Stimulated activated CD4-positive, alpha-beta T cell treated with anti-CD3 and anti-CD28 coated beads, TNF-alpha, amount 100 ng/mL, for 48 hours (primary cell): ENCODE data around the gene GLS.
"Not testable (repeated sequence)": the region's sequence is repeated elsewhere in the genome, so short reads cannot be mapped to it uniquely, and the experiment has no call there.

ENCODE experiments used
- DNase-seq, 3 donors: peaks; one replicate each; pipeline ENCODE4 v3.0.0-alpha.2; 2020; ENCODE audit warnings: low read depth in 3 of 3

Gene GLS

DNA sequence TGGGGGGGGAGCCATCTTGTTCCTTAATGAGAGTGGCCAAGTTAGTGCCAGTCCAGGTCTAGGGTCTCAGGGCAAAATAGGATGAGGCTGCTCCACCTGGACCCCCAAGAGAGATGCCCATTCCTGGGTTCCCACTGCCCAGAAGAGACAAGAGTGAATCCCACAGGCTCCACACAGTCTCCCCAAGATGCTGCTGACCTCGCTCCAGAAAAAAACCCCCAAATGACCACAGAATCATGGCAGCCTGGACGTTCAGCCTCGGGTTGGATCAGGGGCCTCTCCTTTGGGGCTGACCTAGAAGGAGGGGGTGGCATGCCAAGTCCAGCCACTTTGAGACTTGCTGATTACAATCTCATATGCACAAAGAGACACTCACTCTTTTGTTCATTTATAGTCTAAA is 108.3 kb downstream of the GLS start:
- no peak for DNase-seq

DNA sequence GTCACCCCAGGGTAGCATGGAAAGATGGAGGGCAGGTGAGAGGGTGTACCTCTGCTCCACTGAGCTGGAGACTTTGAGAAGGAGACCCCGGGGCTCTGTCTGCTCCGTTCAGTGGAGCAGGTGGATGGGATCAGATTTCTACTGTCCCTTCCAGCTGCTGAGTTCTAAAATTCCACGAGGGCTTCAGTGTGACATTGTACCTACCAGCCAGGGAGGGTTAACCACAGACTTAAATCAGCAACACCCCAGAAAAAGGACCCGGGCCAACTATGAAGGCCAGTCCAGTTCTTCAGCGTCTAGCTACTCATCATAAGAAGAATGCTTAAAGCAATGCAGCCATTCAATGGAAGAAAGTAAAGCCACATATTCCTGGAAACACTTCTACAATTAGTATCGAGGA is 109.5 kb downstream of the GLS start:
- no peak for DNase-seq

DNA sequence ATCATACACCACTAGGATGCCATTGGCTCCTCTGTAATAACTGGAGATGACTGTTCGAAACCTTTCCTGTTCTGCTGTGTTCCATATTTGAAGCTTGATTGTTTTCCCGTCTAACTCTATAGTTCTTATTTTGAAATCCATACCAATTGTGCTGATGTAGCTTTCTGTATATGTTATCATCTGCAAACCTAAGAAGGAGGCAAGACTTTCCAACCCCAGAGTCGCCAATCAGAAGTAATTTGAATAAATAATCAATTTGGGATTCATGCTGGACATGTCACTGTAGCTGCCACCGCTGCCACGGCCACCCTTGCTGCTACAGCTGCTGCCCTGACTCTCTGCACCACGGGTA is 112.6 kb downstream of the GLS start:
- no peak for DNase-seq

DNA sequence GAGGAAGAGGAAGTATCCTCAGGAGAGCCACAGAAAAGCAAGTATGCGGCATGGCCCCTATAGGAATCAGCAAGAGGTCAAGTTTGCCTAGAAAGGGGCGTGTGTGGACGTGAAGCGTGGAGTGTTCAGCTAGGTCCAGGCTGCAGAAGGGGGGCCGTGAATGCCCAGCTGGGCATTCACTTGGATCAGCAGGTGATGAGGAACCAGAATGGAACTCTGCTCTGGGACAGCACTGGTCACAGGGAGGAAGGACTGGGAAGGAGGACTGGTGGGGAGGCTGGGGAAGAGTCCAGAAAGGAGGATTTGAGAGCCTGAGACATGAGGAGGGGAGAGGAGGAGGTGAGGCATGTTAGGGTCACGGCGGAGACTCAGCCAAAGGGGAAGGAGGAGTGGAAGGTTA is 113.5 kb downstream of the GLS start:
- no peak for DNase-seq

DNA sequence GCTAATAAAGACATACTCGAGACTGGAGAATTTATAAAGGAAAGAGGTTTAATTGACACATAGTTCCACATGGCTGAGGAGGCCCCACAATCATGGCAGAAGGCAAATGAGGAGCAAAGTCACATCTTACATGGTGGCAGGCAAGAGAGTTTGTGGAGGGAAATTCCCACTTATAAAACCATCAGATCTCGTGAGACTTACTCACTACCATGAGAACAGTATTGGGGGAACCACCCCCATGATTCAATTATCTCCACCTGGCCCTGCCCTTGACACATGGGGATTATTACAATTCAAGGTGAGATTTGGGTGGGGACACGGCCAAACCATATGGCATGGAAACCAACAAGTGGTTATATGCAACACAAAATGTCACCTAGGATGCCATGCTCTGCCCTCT is 114.7 kb downstream of the GLS start:
- not testable (repeated sequence) for DNase-seq

DNA sequence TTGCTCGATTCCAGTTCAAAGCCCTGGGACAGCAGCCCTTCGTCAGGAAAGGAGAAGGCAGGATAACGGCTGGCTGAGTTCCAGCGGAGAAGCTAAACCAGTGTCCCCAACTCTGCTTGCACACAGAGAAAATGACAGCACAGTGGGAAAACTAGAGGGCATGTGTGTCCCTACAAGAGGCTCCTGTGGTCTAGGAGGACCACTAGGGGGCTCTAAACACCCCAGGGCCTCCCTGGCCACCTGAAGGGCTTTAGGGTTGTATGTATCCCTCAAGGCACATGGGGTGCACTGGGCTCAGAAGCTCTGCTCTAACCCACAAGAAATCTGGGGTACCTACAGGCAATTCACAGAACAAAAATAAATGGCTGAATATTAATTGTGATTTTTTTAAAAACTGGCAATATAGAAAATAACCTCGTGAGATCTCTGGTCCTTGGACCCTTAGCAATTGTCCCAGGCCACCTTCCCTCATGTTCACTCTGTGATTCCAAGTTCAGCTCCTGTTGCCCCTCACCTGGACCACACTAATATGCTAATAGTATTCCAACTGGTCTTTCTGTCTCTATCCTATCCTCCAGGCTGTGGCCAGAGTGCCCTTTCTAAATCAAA is 115.8 kb downstream of the GLS start:
- no peak for DNase-seq

DNA sequence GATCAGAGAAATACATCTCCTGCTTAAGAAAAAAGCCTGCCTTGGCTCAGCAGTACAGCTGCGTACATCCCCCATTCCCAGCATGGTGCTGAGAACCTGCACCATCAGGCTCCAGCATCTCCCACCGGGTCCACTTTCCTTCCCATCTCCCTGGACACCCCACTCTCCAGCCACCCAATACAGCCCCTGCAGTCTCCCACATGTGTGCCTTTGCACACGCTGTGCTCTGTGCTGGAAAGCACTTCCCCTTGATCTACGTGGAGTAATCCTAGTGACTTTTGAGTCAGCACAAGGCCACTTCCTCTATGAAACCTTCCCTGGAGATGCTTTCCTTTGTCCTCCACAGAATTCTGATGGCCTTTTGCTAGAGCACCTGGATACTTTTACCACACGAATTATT is 116.3 kb downstream of the GLS start:
- no peak for DNase-seq

DNA sequence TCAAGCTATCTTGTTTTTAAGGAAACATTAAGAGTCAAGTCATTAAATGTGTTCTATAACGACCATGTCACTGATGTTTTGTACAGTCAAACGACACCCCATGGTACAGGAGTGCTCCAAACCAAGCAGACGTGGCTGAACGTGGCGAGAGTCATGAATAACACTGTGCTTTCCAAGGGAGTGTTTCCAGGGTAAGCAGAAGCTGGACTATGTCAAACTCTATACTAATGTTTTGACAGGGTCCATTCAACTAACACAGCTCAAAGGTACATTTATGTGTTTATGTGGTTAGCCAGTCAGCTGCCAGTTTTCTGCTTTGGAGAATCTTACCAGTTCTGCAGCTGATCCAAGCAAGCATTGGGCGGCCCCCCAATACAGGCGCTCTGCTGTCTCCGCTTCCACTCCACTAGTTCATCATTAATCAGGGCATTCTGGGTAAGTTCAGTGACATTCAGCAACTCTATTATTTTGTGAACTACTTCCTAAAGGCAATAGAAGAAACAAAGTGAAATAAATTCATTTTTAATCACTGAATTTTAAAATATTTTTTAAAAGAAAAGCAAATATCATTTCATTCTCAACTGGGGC is 117.0 kb downstream of the GLS start:
- no peak for DNase-seq

DNA sequence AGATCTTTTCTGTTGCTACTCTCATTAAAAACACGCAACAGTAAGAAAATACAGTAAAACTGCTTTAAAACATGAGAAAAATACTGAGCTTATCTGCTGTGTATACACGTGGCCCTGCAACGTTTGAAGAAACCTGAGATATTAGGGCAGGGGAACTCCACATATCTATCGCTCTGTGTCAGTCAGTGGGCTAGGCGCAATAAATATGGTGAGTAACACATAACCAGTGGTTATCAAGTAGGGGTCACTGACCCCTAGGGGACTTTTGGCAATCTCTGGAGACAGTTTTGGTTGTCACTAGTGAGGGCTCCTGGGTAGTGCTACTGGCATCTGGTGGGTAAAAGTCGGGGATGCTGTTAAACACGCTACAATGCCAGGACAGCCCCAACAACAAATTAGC is 118.4 kb downstream of the GLS start:
- no peak for DNase-seq

DNA sequence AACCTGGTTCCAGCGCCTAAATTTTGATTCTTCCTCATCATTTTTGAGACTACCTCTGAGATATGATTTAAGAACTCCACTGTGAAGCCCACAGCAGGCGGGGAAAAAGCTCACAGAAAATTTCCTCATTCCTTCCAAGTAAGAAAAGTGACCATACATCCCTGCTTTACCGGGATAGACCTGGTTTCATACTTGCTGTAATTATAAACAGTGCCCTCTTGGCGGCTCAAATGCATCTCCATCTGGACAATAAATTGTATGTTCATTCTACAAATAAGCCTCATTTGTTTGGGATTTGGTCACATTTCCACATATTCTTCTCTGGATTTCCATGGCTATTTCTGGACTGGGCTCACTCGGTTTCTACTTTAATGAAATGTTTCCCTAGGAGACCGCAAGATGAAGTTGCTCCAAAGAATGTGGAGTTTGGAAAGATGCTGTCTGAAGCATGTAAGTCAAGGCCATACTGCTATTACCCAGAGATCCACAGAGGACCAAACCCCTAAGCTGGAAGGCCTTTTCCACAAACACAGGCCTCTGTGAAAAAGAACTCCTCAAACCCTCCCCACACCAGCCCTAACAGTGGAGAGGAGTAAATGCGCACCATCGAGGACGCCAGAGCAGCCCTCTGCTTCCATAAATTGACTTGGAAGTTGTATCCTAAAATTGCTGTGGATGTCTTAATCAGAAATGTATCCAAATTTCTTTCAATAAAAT is 119.5 kb downstream of the GLS start:
- DNase-seq = no peak

DNA sequence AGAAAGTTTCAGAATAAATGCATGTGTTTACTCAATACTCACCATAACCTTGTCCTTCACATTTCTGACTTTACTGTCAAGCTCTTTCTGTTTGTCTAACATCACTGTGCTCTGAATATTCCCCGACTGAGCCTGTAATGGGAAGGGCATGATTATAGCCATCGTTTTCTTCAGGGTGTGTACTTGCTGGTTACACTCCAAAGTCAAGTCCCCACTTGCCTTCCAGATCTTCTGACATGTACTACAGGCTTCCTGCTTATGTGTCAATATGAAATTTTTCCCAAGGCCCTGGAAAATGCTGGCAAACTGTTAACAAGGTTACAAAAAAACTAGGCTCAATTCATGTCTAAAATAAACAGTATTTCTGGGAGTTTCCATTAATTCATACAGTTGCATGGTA is 120.4 kb downstream of the GLS start:
- DNase-seq = no peak

DNA sequence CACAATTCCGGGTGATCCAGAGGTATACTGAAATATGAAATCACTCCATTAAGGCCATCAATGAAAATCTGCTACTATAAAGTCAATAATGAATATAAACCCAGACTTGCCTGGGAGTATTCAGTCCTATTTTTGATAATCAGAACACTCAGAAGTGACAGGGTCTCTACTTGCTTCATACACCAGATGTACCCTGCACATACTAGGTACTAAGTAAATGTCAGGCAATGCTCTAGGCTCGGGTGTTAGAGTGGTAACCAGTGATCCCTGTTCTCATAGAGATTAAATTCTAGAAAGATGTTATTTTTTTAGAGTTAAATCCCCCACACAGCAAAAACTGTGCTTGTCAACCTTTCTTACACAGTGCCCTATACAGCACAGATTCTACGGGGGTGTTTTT is 121.0 kb downstream of the GLS start:
- DNase-seq = no peak

DNA sequence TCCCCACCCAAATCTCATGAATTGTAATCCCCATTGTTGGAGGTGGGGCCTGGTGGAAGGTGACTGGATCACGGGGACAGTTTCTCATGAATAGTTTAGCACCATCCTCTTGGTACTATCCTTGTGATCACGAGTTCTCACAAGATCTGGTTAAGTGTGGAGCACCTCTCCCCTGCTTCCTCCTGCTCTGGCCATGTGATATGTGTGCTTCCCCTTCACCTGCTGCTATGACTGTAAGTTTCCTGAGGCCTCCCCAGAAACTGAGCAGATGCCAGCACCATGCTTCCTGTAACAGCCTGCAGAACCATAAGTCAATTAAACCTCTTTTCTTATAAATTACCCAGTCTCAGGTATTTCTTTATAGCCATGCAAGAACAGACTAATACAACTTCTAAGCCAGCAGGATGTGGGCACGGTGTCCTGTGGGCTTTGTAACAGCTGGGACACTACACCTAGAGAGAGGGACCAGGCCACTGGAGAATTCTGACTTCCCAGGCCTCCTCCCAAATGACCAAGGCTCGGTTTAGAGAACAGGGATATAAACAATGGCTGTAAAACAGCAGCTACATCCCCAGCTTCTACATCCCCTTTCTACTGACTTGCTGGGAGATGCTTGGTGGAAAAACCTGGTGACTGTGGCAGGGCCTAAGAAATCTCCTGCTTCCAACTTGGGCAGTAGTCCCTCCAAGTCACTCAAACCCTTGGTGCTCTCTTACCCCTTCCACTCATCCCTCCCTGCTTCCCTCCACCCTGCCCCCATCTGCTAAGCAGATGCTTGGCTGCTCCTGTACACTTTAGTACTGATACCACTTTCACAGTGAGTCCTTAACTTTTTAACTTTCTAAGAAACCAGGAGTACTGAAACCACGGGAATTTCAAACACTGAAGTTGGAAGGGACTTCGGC is 123.0 kb downstream of the GLS start:
- no peak for DNase-seq

DNA sequence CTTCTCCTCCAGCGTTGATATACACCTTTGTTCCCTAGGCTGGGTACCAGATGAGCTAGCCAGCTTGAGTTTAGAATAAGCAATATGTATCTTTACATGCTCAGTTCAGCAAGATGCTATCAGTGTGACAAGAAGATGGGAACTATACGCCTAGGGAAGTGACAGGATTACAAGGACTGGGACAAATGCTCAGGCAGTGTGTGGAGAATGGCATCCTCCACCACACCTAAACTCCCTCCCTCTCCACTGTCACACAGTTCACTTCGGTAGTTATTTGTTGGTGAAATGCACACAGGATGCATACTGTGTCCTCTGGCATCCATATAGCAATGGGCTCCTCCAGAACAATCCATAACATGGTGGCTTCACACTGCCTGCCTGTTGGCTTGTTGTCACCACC is 125.7 kb downstream of the GLS start:
- no peak for DNase-seq

DNA sequence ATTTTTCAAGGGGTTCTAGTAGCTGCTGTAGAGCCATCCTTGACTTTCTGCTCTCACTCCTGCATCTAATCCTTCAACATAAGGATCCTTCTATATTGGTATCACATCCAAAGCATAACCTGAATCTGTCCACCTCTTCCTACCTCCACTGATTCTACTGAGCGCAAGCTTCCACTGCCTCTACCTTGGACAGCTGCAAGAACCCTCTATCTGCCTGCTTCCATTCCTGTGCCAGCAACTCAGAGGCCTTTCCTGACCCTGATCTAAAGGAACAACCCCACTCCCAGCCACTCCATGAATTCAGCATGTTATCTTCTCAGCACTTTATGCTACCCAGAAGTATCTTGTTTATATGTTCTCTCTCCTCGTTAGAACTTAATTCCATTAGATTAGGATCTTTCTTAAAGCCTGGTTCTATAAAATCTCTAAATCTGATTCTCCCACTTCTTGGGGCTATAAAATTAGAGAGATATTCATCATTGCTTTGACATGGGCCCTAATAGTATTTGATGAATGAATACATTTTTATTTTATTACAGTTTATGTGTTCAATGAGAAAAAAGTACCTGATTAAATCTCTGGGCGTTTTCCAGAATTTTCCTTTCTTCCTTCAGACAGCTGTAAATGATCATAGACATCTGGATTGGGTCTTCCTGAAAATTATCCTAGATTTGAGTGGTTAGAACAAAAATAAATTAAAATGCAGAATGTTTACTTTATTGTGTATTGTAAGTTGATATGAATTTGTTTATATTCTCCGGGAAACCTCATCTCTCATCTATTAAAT is 126.6 kb downstream of the GLS start:
- DNase-seq = no peak

DNA sequence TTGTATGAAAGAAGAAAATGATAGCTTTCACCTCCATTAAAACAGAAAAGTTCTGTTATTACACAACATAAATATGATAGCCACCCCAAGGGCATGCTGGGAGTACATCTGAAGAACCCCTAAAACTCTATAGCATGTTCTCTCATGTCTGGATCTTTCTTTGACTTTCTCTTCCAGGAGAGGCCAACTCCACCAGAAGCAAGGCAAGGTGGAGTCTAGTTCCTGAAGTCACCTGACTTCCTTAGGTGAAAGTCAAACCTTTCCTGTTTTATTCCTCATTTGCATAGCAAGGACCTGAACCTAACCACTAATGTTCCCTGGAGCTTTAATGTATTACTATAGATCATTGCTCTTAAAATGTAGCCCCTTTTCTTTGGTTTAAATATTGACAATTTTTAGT is 127.7 kb downstream of the GLS start:
- DNase-seq = no peak

DNA sequence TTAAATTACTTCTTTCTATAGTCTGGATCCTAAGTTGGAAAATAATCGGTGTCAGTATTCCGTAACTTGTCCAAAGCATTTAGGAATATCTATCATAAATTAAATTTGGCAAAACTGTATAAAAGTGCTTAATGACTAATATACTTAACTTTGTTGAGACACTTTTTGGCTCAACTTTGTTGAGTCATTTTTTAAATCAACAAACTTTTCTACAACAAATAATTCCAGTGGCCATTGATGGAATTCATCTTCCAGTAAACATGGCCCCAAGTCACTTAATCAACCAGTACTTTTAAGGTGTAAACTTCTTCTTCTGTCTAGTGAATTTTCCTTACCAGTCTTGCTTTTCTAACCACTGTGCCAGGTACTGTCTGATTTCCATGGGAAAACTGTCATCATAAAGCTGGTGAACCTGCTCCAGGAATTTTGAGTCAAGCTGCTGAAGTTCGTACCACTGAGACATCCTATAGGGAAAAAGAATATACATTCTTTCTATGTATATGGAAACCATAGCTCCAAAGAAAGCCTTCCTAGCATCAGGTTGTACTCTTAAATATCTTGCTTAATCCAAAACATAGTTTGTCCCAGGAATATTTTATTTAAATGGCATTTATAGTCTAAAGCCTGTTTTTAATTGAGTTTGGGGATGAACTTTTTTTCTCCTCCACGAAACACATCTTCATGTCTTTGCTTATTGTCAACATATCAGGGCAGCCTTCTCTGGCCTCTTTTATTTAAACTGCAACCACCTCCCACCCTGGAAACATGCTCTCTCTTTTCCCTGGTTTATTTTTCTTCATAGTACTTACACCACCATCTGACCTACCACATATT is 129.1 kb downstream of the GLS start:
- DNase-seq = no peak

DNA sequence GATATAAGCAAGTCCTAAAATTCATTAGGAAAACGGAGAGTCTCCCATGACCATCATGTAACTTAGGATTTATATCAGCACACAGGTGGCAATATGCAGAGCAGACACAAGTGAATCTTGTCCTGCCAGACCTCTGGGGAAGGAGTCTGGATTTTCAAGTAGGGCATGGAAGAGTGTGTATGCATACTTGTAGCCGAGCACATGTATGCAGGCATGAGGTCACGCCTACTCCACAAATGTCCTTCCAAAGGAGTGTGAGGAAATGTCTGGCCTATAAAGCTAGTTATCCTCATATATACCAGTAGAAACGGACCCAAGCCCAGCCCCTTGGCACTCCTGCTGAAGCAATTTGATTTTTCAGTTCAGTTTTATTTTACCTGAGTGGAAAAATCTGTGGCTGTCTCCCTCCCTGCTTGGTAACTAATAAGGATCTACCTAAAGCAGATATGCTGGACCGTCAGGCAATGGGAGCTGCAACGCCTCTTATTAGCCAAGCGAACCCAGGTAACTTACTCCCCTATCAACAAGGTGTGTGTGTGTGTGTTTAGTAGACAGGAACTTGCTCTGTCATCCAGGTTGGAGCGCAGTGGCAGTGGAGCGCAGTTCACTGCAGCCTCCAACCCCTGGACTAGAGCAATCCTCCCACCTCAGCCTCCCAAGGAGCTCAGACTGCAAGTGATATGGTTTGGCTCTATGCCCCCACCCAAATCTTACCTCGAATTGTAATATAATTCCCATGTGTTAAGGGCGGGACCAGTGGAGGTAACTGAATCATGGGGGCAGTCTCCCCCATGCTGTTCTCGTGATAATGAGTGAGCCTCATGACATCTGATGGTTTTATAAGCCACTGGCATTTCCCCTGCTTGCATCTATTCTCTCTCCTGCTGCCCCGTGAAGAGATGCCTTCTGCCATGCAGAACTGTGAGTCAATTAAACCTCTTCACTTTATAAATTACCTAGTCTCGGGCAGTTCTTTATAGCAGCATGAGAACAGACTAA is 130.6 kb downstream of the GLS start:
- no peak for DNase-seq

DNA sequence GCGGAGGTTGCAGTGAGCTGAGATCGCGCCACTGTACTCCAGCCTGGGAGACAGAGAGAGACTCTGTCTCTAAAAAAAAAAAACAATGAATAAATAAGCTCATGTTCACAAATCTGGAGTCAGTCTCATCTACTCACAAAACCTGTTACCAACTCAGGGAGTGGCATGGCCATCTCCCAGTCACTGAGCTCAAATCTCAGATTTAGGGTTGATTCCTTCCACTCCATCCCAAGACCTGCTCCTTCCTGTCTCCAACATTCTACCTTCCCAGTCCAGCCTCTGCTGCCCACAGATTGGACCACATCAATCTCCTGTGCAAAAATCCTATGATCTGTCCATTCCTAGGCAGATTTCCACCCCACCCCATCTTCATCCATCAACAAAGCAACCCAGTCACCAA is 131.7 kb downstream of the GLS start:
- no peak for DNase-seq
